Esophagus squamous epithelium (tissue), 5 donors: ENCODE data around the gene ADGRB3. TPM values are rescaled to one million over a fixed set of nuclear protein-coding genes. Genes with fewer than 3 reads are reported as not detected.

ENCODE experiments used
- DNase-seq: peaks from one replicate; lab custom pipeline; 2025; lab: John Stamatoyannopoulos, UW
- H3K27ac ChIP-seq, 4 donors: fragments of 200-600 bp; sonication (generic); one replicate each; pipeline ENCODE4 v1.5.1; 2016 to 2019; ENCODE audit warnings: mild to moderate bottlenecking in 1 of 4
- H3K27me3 ChIP-seq, 4 donors: fragments of 200-600 bp; sonication (generic); 1 replicate in 3 of 4; 2 replicates in 1 of 4; pipeline versions ENCODE4 v1.5.1 to v1.6.0; 2017 to 2021; ENCODE audit warnings: antibody characterized with exemption in 1 of 4
- H3K36me3 ChIP-seq, 3 donors: fragments of 200-600 bp; sonication (generic); one replicate each; pipeline ENCODE4 v1.5.1; 2016 to 2019
- H3K4me1 ChIP-seq, 3 donors: fragments of 200-600 bp; sonication (generic); one replicate each; pipeline ENCODE4 v1.5.1; 2017 to 2019
- H3K4me3 ChIP-seq, 4 donors: fragments of 200-600 bp; sonication (generic); 1 replicate in 3 of 4; 2 replicates in 1 of 4; pipeline ENCODE4 v1.5.1; 2016 to 2019; ENCODE audit warnings: mild to moderate bottlenecking in 2 of 4, moderate library complexity in 1 of 4
- H3K9me3 ChIP-seq, 3 donors: fragments of 200-600 bp; sonication (generic); one replicate each; pipeline ENCODE4 v1.5.1; 2016 to 2019
- POLR2A ChIP-seq, 4 donors: fragments of 450-650 bp; IDR thresholded peaks; one replicate each; pipeline ENCODE4 v1.6.1; 2017; ENCODE audit warnings: antibody characterized with exemption in 4 of 4, mild to moderate bottlenecking in 4 of 4, moderate library complexity in 3 of 4
- WGBS, 2 donors: methylation state at CpG; one replicate each; pipeline ENCODE4 v1.1.5; 2018; 5-methylcytosine and 5-hydroxymethylcytosine counted together
- intact Hi-C: fragments of 100-400 bp; cut with DNase I; formaldehyde crosslinking; loops from one replicate; pipeline ENCODE4 v1.15.0; 2022
- total RNA-seq, 4 donors: library from RNA; depleted of rRNA; stranded (reverse); fragments of >200 nt; gene quantifications; one replicate each; pipeline ENCODE4 v1.1.0, GENCODE V29; 2016
- TF ChIP-seq, protein P1 (sequence below), 6 experiments: fragments of 450-650 bp in 4 of 6; fragments of 200-600 bp in 2 of 6; sonication (generic) in 2 of 6; IDR thresholded peaks; one replicate each; pipeline ENCODE4 v1.5.1; 2016 to 2019; ENCODE audit warnings: antibody characterized with exemption in 6 of 6, mild to moderate bottlenecking in 4 of 6, moderate library complexity in 4 of 6
- donor health status: DM: yes; HTN: yes; CAD: no.

Gene ADGRB3
- total RNA-seq, 4 donors from 2014 or later = 0.04 to 1.1 (median 0.32) TPM

DNA sequence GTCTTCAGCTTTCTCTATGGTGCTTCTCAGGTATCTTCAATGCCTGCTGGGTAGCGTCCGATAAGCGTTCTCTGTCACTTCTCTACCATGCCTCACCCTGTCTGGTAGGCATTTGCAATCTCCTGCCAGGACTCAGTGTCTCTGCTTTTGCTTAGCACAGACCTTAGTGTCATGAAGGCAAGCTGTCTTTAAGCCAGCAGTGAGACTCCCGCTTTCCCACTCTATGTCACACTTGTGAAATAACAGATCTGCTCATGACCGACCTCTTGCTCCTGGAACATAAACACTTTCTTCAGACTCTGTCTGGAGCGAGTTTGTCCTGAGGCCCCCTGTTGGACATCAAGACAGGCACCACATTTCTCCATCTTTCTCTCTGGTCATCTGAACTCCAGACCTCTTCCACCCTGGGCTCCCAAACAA lies 17.0 kb downstream of the ADGRB3 start:
- intact Hi-C loops = no loop called here
- no peak overlapping the region for H3K4me3 ChIP-seq
- WGBS, 2 donors = 75 to 83% methylated on average over 6 of the region's 6 CpGs
- TF ChIP-seq POLR2A (IDR thresholded peaks at IDR 0.05) = no peak
- TF ChIP-seq, protein P1, sequence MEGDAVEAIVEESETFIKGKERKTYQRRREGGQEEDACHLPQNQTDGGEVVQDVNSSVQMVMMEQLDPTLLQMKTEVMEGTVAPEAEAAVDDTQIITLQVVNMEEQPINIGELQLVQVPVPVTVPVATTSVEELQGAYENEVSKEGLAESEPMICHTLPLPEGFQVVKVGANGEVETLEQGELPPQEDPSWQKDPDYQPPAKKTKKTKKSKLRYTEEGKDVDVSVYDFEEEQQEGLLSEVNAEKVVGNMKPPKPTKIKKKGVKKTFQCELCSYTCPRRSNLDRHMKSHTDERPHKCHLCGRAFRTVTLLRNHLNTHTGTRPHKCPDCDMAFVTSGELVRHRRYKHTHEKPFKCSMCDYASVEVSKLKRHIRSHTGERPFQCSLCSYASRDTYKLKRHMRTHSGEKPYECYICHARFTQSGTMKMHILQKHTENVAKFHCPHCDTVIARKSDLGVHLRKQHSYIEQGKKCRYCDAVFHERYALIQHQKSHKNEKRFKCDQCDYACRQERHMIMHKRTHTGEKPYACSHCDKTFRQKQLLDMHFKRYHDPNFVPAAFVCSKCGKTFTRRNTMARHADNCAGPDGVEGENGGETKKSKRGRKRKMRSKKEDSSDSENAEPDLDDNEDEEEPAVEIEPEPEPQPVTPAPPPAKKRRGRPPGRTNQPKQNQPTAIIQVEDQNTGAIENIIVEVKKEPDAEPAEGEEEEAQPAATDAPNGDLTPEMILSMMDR (IDR thresholded peaks at IDR 0.05) = no peak
- no peaks in the 10 kb centered on the region for H3K4me1 ChIP-seq
- H3K27me3 ChIP-seq = no peaks in the 10 kb centered on the region
- no peak overlapping the region for H3K27ac ChIP-seq
- H3K36me3 ChIP-seq = no peaks in the 10 kb centered on the region
- DNase-seq = no peak
- no peaks in the 10 kb centered on the region for H3K9me3 ChIP-seq

DNA sequence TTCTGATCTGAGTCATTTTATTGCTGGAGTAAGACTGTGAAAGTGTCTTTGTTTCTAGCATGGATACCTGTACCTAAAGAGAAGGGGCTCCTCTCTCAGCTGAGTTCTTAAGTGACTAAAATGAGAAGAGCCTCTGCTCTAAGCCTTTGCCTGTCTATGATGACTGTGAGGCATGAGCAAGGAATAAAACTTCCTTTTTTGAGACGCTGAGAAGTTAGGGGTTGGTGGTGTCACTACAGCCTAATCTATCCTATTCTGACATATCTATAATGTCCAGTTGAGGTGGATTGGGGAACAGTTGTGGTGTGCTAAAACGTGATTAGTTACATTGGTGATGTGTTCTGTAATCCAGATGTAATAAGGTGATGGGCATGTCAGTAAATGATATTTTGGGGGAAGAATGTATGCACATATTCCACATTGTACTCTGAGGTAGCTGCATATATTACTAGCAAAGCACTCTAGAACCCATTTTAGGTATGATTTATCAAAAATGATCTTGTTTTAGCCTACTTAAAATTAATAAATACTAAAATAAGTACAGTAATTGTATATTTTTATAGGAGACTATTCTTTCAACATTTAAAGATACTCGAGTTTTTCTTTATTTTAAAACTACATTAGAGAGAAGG lies 18.1 kb downstream of the ADGRB3 start:
- DNase-seq = no peak
- no peaks in the 10 kb centered on the region for H3K36me3 ChIP-seq
- no peak for TF ChIP-seq POLR2A (IDR thresholded peaks at IDR 0.05)
- TF ChIP-seq, protein P1 (IDR thresholded peaks at IDR 0.05) = no peak
- H3K27me3 ChIP-seq = no peaks in the 10 kb centered on the region
- H3K4me1 ChIP-seq = no peaks in the 10 kb centered on the region
- no peak overlapping the region for H3K27ac ChIP-seq
- intact Hi-C loops = no loop called here
- WGBS, 2 donors = 49 to 63% methylated on average over 3 of the region's 3 CpGs
- H3K9me3 ChIP-seq = no peaks in the 10 kb centered on the region
- no peak overlapping the region for H3K4me3 ChIP-seq

DNA sequence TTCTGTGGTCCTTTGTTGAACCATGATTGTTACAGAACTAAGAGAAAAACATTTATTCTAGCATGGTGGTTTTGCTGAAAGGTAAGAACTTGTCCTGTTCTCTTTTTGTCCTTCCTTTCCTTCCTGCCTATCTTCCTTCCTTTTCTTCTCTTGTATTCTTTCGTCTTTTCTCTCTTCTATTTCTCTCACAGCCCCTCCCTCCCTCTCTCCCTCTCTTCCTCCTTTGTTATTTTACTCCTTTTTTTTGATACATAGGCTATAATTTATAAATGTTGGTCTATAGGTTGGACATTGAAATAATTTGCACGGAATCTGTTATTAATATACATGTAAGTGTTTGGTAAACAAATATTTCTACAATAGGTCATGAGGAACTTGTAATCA lies 18.6 kb downstream of the ADGRB3 start:
- H3K4me1 ChIP-seq = no peaks in the 10 kb centered on the region
- WGBS, 2 donors = 57 to 64% methylated on average over 2 of the region's 2 CpGs
- no peak overlapping the region for H3K27ac ChIP-seq
- no peak for DNase-seq
- H3K4me3 ChIP-seq = no peak overlapping the region
- intact Hi-C loops = no loop called here
- no peaks in the 10 kb centered on the region for H3K9me3 ChIP-seq
- no peaks in the 10 kb centered on the region for H3K27me3 ChIP-seq
- no peak for TF ChIP-seq POLR2A (IDR thresholded peaks at IDR 0.05)
- TF ChIP-seq, protein P1 (IDR thresholded peaks at IDR 0.05) = no peak
- H3K36me3 ChIP-seq = no peaks in the 10 kb centered on the region

DNA sequence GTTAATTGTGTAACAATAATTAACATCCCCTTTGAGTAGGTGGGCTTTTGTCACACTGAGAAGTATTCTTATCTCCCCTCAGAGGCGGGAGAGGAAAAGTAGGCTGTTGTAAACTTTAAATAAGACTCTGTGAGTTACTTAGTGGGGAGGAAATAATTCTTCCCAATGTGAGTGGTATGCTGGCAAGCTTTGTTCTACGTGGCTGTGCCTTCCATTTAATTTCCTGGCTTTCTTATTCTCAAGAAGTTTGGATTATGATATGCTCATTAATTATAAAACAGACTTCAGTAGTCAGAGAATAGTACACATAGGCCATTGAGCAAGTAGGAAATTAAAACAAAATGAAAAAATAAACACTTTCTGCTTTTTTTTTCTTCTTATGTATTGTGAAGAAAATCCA lies 19.1 kb downstream of the ADGRB3 start:
- intact Hi-C loops = no loop called here
- H3K4me3 ChIP-seq = no peak overlapping the region
- H3K4me1 ChIP-seq = no peaks in the 10 kb centered on the region
- no peak overlapping the region for H3K27ac ChIP-seq
- H3K9me3 ChIP-seq = no peaks in the 10 kb centered on the region
- DNase-seq = no peak
- H3K27me3 ChIP-seq = no peaks in the 10 kb centered on the region
- WGBS, 2 donors = 25% methylated on average over 2 of the region's 2 CpGs
- TF ChIP-seq, protein P1 (IDR thresholded peaks at IDR 0.05) = no peak
- TF ChIP-seq POLR2A (IDR thresholded peaks at IDR 0.05) = no peak
- no peaks in the 10 kb centered on the region for H3K36me3 ChIP-seq

DNA sequence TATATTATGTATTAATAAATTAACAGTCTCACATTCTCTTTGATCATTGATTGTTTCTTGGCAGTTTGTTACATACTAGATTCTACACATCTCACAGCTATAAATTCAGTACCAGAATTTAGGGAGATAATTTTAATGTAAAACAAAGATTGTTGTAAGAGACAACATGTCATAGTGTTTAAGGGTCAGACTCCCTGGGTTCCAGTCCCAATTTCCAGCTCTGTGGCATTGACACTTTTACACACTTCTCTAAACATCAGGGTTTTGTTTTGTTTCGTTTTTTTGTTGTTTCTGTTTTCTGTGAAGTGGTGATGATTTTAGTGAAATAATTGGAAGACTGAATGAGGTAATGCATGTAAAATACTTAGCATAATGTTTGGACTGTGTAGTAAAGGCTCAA lies 19.9 kb downstream of the ADGRB3 start:
- H3K9me3 ChIP-seq = no peaks in the 10 kb centered on the region
- intact Hi-C loops = no loop called here
- TF ChIP-seq POLR2A (IDR thresholded peaks at IDR 0.05) = no peak
- TF ChIP-seq, protein P1 (IDR thresholded peaks at IDR 0.05) = no peak
- DNase-seq = no peak
- no peaks in the 10 kb centered on the region for H3K27me3 ChIP-seq
- 48 to 56% methylated on average over 1 of the region's 1 CpG for WGBS, 2 donors
- no peak overlapping the region for H3K4me3 ChIP-seq
- H3K27ac ChIP-seq = no peak overlapping the region
- H3K36me3 ChIP-seq = no peaks in the 10 kb centered on the region
- H3K4me1 ChIP-seq = no peaks in the 10 kb centered on the region
